Superior temporal gyrus (tissue), 1 donor: Measurements from ENCODE around the gene CCSER2.
"Not testable (repeated sequence)": the region's sequence is repeated elsewhere in the genome, so short reads cannot be mapped to it uniquely, and the experiment has no call there.

Source experiments
- DNase-seq: peaks from one replicate; pipeline ENCODE4 v3.0.0-alpha.2; 2016; ENCODE audit errors: extremely low spot score

CCSER2 gene

GRCh38 chr10:84391326-84391725, 62.9 kb downstream of the CCSER2 start:
- DNase-seq: peak; percentile 87

GRCh38 chr10:84392181-84392580, 63.8 kb downstream of the CCSER2 start:
- DNase-seq: no peak

- DNase-seq: no peak
Measured at GRCh38 chr10:84395581-84395980, 67.2 kb downstream of the CCSER2 start.

GRCh38 chr10:84397735-84398144, 69.4 kb downstream of the CCSER2 start:
- DNase-seq: no peak

GRCh38 chr10:84398696-84399095, 70.3 kb downstream of the CCSER2 start:
- no peak for DNase-seq

- DNase-seq: no peak
Measured at GRCh38 chr10:84401854-84402611, 73.6 kb downstream of the CCSER2 start.

GRCh38 chr10:84404783-84405182, 76.4 kb downstream of the CCSER2 start:
- DNase-seq: no peak

GRCh38 chr10:84405662-84406061, 77.3 kb downstream of the CCSER2 start:
- no peak for DNase-seq

GRCh38 chr10:84406561-84406960, 78.2 kb downstream of the CCSER2 start:
- DNase-seq: no peak

GRCh38 chr10:84407388-84408049, 79.1 kb downstream of the CCSER2 start:
- DNase-seq: no peak

GRCh38 chr10:84412482-84412881, 84.1 kb downstream of the CCSER2 start:
- DNase-seq: no peak

GRCh38 chr10:84414110-84414509, 85.7 kb downstream of the CCSER2 start:
- not testable (repeated sequence) for DNase-seq

- no peak for DNase-seq
Measured at GRCh38 chr10:84415539-84416244, 87.3 kb downstream of the CCSER2 start.

- no peak for DNase-seq
Measured at GRCh38 chr10:84416245-84416555, 87.8 kb downstream of the CCSER2 start.

- DNase-seq: no peak
Measured at GRCh38 chr10:84423719-84424118, 95.3 kb downstream of the CCSER2 start.

GRCh38 chr10:84424731-84425167, 96.4 kb downstream of the CCSER2 start:
- DNase-seq: peak; percentile 91

GRCh38 chr10:84427903-84428650, 99.7 kb downstream of the CCSER2 start:
- DNase-seq: no peak

GRCh38 chr10:84428711-84429110, 100.3 kb downstream of the CCSER2 start:
- DNase-seq: no peak

GRCh38 chr10:84429926-84430520, 101.6 kb downstream of the CCSER2 start:
- peak; percentile 79 for DNase-seq

GRCh38 chr10:84432891-84433290, 104.5 kb downstream of the CCSER2 start:
- DNase-seq: no peak

- DNase-seq: no peak
Measured at GRCh38 chr10:84440781-84441180, 112.4 kb downstream of the CCSER2 start.
